ENCODE data around the gene CHRM5. TPM values are rescaled to one million over a fixed set of nuclear protein-coding genes. Genes with fewer than 3 reads are reported as not detected.

The CHRM5 gene
- total RNA-seq, 6 experiments from 2014 or later = not detected

DNA sequence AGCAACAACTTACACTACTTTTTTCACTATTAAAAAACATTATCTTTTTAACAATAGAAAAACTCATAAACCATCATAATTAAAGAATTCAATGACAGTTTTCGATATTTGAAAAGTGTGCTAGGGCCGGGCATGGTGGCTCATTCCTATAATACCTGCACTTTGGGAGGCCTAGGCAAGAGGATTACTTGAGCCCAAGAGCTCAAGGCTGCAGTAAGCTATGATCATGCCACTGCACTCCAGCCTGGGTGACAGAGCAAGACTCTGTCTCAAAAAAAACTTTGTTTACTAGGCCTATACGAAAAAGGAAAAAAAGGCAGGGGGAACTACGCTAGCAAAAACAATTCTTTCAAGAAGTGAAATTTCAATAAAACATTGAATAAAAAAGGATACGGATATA lies 42.6 kb downstream of the CHRM5 start:
- Histone ChIP-seq H3K36me3 (no peaks in the 10 kb centered on the region), H3K27me3 (no peaks in the 10 kb centered on the region), H3K9me3 (no peaks in the 10 kb centered on the region), H3K4me1 (no peaks in the 10 kb centered on the region), H3K4me3 (no peak overlapping the region), H3K27ac (no peak overlapping the region)
- intact Hi-C loops (cut with DNase I) = no loop called here
- 91% methylated on average over 5 of the region's 5 CpGs for WGBS (ENCODE audit: insufficient coverage, low coverage, low lambda C conversion rate, missing lambda C conversion rate)
- ATAC-seq (no peak), DNase-seq (no peak)
- TF ChIP-seq POLR2A (IDR thresholded peaks at IDR 0.05) = no peak
- TF ChIP-seq, protein P1, sequence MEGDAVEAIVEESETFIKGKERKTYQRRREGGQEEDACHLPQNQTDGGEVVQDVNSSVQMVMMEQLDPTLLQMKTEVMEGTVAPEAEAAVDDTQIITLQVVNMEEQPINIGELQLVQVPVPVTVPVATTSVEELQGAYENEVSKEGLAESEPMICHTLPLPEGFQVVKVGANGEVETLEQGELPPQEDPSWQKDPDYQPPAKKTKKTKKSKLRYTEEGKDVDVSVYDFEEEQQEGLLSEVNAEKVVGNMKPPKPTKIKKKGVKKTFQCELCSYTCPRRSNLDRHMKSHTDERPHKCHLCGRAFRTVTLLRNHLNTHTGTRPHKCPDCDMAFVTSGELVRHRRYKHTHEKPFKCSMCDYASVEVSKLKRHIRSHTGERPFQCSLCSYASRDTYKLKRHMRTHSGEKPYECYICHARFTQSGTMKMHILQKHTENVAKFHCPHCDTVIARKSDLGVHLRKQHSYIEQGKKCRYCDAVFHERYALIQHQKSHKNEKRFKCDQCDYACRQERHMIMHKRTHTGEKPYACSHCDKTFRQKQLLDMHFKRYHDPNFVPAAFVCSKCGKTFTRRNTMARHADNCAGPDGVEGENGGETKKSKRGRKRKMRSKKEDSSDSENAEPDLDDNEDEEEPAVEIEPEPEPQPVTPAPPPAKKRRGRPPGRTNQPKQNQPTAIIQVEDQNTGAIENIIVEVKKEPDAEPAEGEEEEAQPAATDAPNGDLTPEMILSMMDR (IDR thresholded peaks at IDR 0.05) = no peak

DNA sequence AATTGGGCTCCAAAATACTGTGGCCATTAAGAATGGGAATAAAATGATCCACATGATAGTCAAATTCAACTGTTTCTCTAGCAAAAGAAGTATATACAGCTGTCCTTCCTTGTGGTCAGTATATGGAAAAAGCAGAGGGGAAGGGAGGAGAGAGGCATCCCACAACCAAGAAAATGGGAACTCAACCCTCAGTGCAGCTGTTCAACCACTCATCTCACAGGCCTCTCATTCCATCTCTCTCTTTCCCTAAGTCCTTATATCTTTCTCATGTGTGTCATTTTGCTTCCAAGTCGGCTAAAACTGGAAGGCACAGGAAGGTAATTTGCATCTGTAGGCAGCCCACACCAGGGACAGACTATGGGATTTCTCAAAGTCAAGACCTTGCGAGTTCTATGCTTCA lies 43.2 kb downstream of the CHRM5 start:
- no peak overlapping the region for H3K27ac ChIP-seq
- intact Hi-C loops (cut with DNase I) = no loop called here

DNA sequence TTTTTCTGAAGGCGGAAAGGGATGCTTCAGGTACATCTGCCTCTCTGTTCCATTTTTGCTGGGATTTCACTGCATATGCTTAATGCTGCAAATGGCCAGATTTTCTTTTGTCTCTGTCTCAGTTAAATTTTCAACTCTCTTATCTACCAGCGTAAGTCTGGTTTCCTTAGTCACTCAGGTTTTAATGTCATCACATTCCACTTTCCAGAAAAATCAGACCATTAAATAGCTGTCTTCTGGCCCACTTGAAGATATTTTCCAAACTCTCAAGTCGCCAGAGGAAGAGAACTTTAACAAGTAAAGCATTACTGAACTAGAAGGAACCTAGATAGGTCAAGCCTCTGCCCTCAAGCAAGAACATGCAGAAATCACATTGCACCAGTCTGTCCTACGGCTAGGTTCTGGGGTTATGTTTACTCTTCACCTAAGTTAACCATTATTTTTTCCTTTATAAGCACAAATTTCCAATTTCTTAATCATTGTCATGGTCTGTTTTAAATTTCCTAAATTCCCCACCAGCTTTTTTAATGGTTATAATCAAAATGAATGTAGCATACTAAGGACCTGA lies 44.2 kb downstream of the CHRM5 start:
- Histone ChIP-seq H3K36me3 (no peaks in the 10 kb centered on the region), H3K27ac (no peak overlapping the region), H3K4me1 (no peaks in the 10 kb centered on the region), H3K4me3 (no peak overlapping the region), H3K9me3 (no peaks in the 10 kb centered on the region), H3K27me3 (no peaks in the 10 kb centered on the region)
- no peak for TF ChIP-seq POLR2A (IDR thresholded peaks at IDR 0.05)
- TF ChIP-seq, protein P1 (IDR thresholded peaks at IDR 0.05) = no peak
- ATAC-seq (peak in 3 of 4 donors; percentile 52 to 56 (median 55)), DNase-seq (no peak)
- WGBS (ENCODE audit: insufficient coverage, low coverage, low lambda C conversion rate, missing lambda C conversion rate) = 72% methylated on average over 4 of the region's 4 CpGs
- intact Hi-C loops (cut with DNase I) = no loop called here

More for the DNA sequence above, 43.2 kb downstream of the CHRM5 start:
- Histone ChIP-seq H3K4me3 (no peak overlapping the region), H3K4me1 (no peaks in the 10 kb centered on the region), H3K36me3 (no peaks in the 10 kb centered on the region), H3K9me3 (no peaks in the 10 kb centered on the region), H3K27me3 (no peaks in the 10 kb centered on the region)
- WGBS (ENCODE audit: insufficient coverage, low coverage, low lambda C conversion rate, missing lambda C conversion rate) = 92% methylated on average over 2 of the region's 2 CpGs
- ATAC-seq (no peak), DNase-seq (no peak)
- TF ChIP-seq POLR2A (IDR thresholded peaks at IDR 0.05) = no peak
- TF ChIP-seq, protein P1 (IDR thresholded peaks at IDR 0.05) = no peak

DNA sequence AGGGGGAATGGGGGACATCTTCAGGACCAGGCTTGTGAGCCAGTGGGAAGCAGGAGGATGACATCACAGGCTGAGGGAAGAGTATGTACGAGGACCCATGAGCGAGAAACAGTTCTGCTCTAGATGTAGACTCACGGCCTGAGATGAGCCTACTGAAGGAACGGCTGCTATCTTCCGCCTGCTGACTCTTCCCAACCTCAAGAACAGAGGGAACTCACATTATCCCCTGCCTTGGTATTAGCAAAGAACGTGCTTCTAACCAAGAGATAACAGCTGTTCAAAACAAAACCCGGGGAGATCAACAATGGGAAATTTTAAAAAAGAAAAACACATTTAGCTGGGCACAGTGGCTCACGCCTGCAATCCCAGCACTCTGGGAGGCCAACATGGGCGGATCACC lies 45.4 kb downstream of the CHRM5 start:
- intact Hi-C loops (cut with DNase I) = no loop called here
- no peak for DNase-seq
- no peak overlapping the region for H3K4me3 ChIP-seq
- no peak for ATAC-seq
- no peak for TF ChIP-seq POLR2A (IDR thresholded peaks at IDR 0.05)
- TF ChIP-seq, protein P1 (IDR thresholded peaks at IDR 0.05) = no peak
- H3K27ac ChIP-seq = no peak overlapping the region
- WGBS (ENCODE audit: insufficient coverage, low coverage, low lambda C conversion rate, missing lambda C conversion rate) = 93% methylated on average over 3 of the region's 9 CpGs
- H3K4me1 ChIP-seq = no peaks in the 10 kb centered on the region
- H3K9me3 ChIP-seq = no peaks in the 10 kb centered on the region
- no peaks in the 10 kb centered on the region for H3K27me3 ChIP-seq
- no peaks in the 10 kb centered on the region for H3K36me3 ChIP-seq

DNA sequence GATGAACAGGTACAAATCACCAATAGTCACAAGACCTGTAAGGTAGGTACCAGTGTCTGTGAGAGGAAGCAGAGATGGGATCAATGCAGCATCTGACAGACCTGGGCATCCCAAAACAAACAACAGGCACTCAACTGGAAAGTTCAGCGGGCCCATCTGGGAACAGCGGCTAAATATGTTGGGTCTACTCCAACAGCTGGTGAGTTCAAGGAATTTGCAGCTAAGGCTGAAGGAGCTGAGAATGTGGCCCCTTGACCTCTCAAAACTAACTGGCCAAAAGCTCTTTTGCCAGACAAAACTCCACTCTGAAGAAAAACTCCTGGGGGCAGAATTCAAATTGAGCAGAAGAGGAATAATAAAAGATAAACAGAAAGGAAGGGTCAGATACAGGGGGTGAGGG lies 46.3 kb downstream of the CHRM5 start:
- TF ChIP-seq, protein P1 (IDR thresholded peaks at IDR 0.05) = no peak
- TF ChIP-seq POLR2A (IDR thresholded peaks at IDR 0.05) = no peak
- DNase-seq (no peak), ATAC-seq (no peak)
- no peaks in the 10 kb centered on the region for H3K9me3 ChIP-seq
- intact Hi-C loops (cut with DNase I) = no loop called here
- WGBS (ENCODE audit: insufficient coverage, low coverage, low lambda C conversion rate, missing lambda C conversion rate) = 85% methylated on average over 2 of the region's 2 CpGs
- H3K27me3 ChIP-seq = no peaks in the 10 kb centered on the region
- H3K27ac ChIP-seq = no peak overlapping the region
- H3K4me3 ChIP-seq = no peak overlapping the region
- H3K36me3 ChIP-seq = no peaks in the 10 kb centered on the region
- H3K4me1 ChIP-seq = no peaks in the 10 kb centered on the region
